Liver (tissue), 9 donors: Measurements from ENCODE around the gene SMPDL3A. TPM values are rescaled to one million over a fixed set of nuclear protein-coding genes. Genes with fewer than 3 reads are reported as not detected.

ENCODE experiments used
- DNase-seq: peaks from one replicate; pipeline ENCODE4 v3.0.0-alpha.2; 2017; ENCODE audit warnings: low spot score
- H3K27ac ChIP-seq, 2 donors: one replicate each; pipeline ENCODE4 v1.7.0; 2013; ENCODE audit warnings: inconsistent platforms in 2 of 2, low read length in 2 of 2, control low read depth in 1 of 2, low read depth in 1 of 2, mild to moderate bottlenecking in 1 of 2
- H3K27me3 ChIP-seq, 4 donors: one replicate each; pipeline versions ENCODE4 v1.6.1 to v1.7.0; 2013; ENCODE audit warnings: low read length in 3 of 4, inconsistent platforms in 1 of 4, mild to moderate bottlenecking in 1 of 4, moderate library complexity in 1 of 4; ENCODE audit not compliant: control insufficient read depth in 4 of 4, insufficient read depth in 4 of 4
- H3K36me3 ChIP-seq, 4 donors: one replicate each; pipeline versions ENCODE4 v1.6.1 to v1.7.0; 2013; ENCODE audit warnings: low read length in 3 of 4, mild to moderate bottlenecking in 3 of 4, low read depth in 1 of 4, moderate library complexity in 1 of 4; ENCODE audit not compliant: control insufficient read depth in 4 of 4, insufficient read depth in 3 of 4
- H3K4me1 ChIP-seq, 4 donors: one replicate each; pipeline versions ENCODE4 v1.6.1 to v1.7.0; 2013; ENCODE audit warnings: low read length in 3 of 4, mild to moderate bottlenecking in 3 of 4, moderate library complexity in 1 of 4; ENCODE audit not compliant: control insufficient read depth in 4 of 4, insufficient read depth in 4 of 4
- H3K4me3 ChIP-seq, 3 donors: one replicate each; pipeline versions ENCODE4 v1.6.1 to v1.7.0; 2013; ENCODE audit warnings: low read length in 3 of 3, control low read depth in 1 of 3, low read depth in 1 of 3, mild to moderate bottlenecking in 1 of 3
- H3K9ac ChIP-seq, 2 donors: one replicate each; pipeline ENCODE4 v1.7.0; 2013; ENCODE audit warnings: low read length in 2 of 2, mild to moderate bottlenecking in 2 of 2, moderate library complexity in 2 of 2, control low read depth in 1 of 2, low read depth in 1 of 2
- H3K9me3 ChIP-seq, 4 donors: one replicate each; pipeline versions ENCODE4 v1.6.1 to v1.7.0; 2013; ENCODE audit warnings: low read length in 3 of 4; ENCODE audit not compliant: control insufficient read depth in 4 of 4
- ATF3 ChIP-seq: IDR thresholded peaks from 2 replicates; pipeline ENCODE4 v1.6.1; 2016; ENCODE audit warnings: antibody characterized with exemption
- CTCF ChIP-seq: fragments of 150-350 bp; IDR thresholded peaks from 2 replicates; pipeline ENCODE4 v1.5.1; 2017; ENCODE audit warnings: improper control_type of control experiment, low read depth, low read length; ENCODE audit not compliant: missing input control
- EGR1 ChIP-seq, 2 donors: IDR thresholded peaks; 2 replicates each; pipeline ENCODE4 v1.6.1; 2016 to 2018; ENCODE audit warnings: antibody characterized with exemption in 2 of 2, low read depth in 2 of 2
- FOXA1 ChIP-seq: IDR thresholded peaks from 2 replicates; pipeline ENCODE4 v1.6.1; 2016; ENCODE audit warnings: antibody characterized with exemption
- FOXA2 ChIP-seq: IDR thresholded peaks from 2 replicates; pipeline ENCODE4 v1.6.1; 2016; ENCODE audit warnings: antibody characterized with exemption
- GABPA ChIP-seq, 2 donors: IDR thresholded peaks in 1 of 2; conservative IDR thresholded peaks in 1 of 2; 2 replicates each; pipeline ENCODE4 v1.6.1; 2016; ENCODE audit warnings: antibody characterized with exemption in 2 of 2, mild to moderate bottlenecking in 1 of 2, moderate library complexity in 1 of 2
- HNF4A ChIP-seq, 2 donors: conservative IDR thresholded peaks; 2 replicates each; pipeline ENCODE4 v1.6.1; 2016; ENCODE audit warnings: antibody characterized with exemption in 2 of 2, mild to moderate bottlenecking in 2 of 2
- HNF4G ChIP-seq: IDR thresholded peaks from 2 replicates; pipeline ENCODE4 v1.6.1; 2016; ENCODE audit warnings: antibody characterized with exemption
- JUND ChIP-seq, 2 donors: IDR thresholded peaks; 2 replicates each; pipeline ENCODE4 v1.6.1; 2016; ENCODE audit warnings: antibody characterized with exemption in 2 of 2
- MAX ChIP-seq: IDR thresholded peaks from 2 replicates; pipeline ENCODE4 v1.6.1; 2016; ENCODE audit warnings: antibody characterized with exemption
- NR2F2 ChIP-seq: IDR thresholded peaks from 2 replicates; pipeline ENCODE4 v1.6.1; 2016; ENCODE audit warnings: antibody characterized with exemption
- RAD21 ChIP-seq, 2 donors: IDR thresholded peaks; 2 replicates each; pipeline ENCODE4 v1.6.1; 2016; ENCODE audit warnings: antibody characterized with exemption in 2 of 2, mild to moderate bottlenecking in 2 of 2
- REST ChIP-seq: IDR thresholded peaks from 2 replicates; pipeline ENCODE4 v1.6.1; 2016; ENCODE audit warnings: antibody characterized with exemption, mild to moderate bottlenecking
- RXRA ChIP-seq, 2 donors: IDR thresholded peaks; 2 replicates each; pipeline ENCODE4 v1.6.1; 2017 to 2018; ENCODE audit warnings: antibody characterized with exemption in 2 of 2, mild to moderate bottlenecking in 1 of 2
- SP1 ChIP-seq: IDR thresholded peaks from 2 replicates; pipeline ENCODE4 v1.6.1; 2018; ENCODE audit warnings: antibody characterized with exemption, mild to moderate bottlenecking
- TAF1 ChIP-seq: conservative IDR thresholded peaks from 2 replicates; pipeline ENCODE4 v1.6.1; 2016; ENCODE audit warnings: antibody characterized with exemption, mild to moderate bottlenecking
- YY1 ChIP-seq: IDR thresholded peaks from 2 replicates; pipeline ENCODE4 v1.6.1; 2016; ENCODE audit warnings: antibody characterized with exemption, mild to moderate bottlenecking
- ZBTB33 ChIP-seq: IDR thresholded peaks from 2 replicates; pipeline ENCODE4 v1.6.1; 2016; ENCODE audit warnings: antibody characterized with exemption
- WGBS: extraction: QIAGEN DNeasy Blood & Tissue Kit; methylation state at CpG from one replicate; pipeline ENCODE4 v1.1.7; 2013; 5-methylcytosine and 5-hydroxymethylcytosine counted together
- polyA plus RNA-seq, 2 donors: library from polyadenylated mRNA; stranded (reverse) in 1 of 2; unstranded in 1 of 2; fragments of 200-250 nt in 1 of 2; fragments of >200 nt in 1 of 2; fragmentation: Nextera tagmentation in 1 of 2; extraction: Ambion mirVana in 1 of 2; gene quantifications; one replicate each; pipeline versions ENCODE4 v1.2.1 to v1.2.3, GENCODE V29; 2013 to 2015
- total RNA-seq, 2 donors: library from RNA; depleted of rRNA; stranded (reverse); fragments of >200 nt; gene quantifications; one replicate each; pipeline ENCODE4 v1.2.3, GENCODE V29; 2014
- donor health status: healthy.
- donor health status: healthy.
- donor health status: healthy.
- donor health status: healthy.
- donor health status: healthy.

Gene SMPDL3A
- total and polyA plus RNA-seq, 4 donors: 17.3 to 61.4 (median 32.3) TPM

GRCh38 chr6:122797537-122797936 is 8.5 kb downstream of the SMPDL3A start:
- TF ChIP-seq NR2F2: no peak
- no peak for TF ChIP-seq ZBTB33
- TF ChIP-seq HNF4A (conservative IDR thresholded peaks at IDR 0.05): no peak
- TF ChIP-seq EGR1 (IDR thresholded peaks at IDR 0.05; ENCODE audit: low read depth in 2 of 2): no peak
- no peak for TF ChIP-seq GABPA (IDR thresholded peaks at IDR 0.05 in 1 of 2, conservative IDR thresholded peaks at IDR 0.05 in 1 of 2)
- TF ChIP-seq SP1: no peak
- TF ChIP-seq FOXA1: no peak
- no peak for TF ChIP-seq RXRA (IDR thresholded peaks at IDR 0.05)
- TF ChIP-seq ATF3: no peak
- TF ChIP-seq REST: no peak
- TF ChIP-seq CTCF: no peak
- TF ChIP-seq RAD21 (IDR thresholded peaks at IDR 0.05): no peak
- TF ChIP-seq YY1: no peak
- no peak for TF ChIP-seq MAX
- no peak for TF ChIP-seq HNF4G
- no peak for TF ChIP-seq JUND (IDR thresholded peaks at IDR 0.05)
- TF ChIP-seq TAF1: no peak
- no peak for TF ChIP-seq FOXA2
- Histone ChIP-seq H3K9ac (peak overlapping the region in 1 of 2 donors; percentile 60), H3K4me1 (peaks cover 2 to 32% (median 12%) of the 10 kb centered on the region in 4 donors), H3K27ac (peak overlapping the region; percentile 84 to 89), H3K27me3 (no peaks in the 10 kb centered on the region), H3K4me3 (no peak overlapping the region), H3K36me3 (peaks cover 0 to 6% (median 0%) of the 10 kb centered on the region in 4 donors), H3K9me3 (no peaks in the 10 kb centered on the region)
- DNase-seq: no peak
- WGBS: 96% methylated on average over 3 of the region's 3 CpGs
